OCI-LY7 (cell line): ENCODE results near the gene DYNC1I1.

Experiments used
- CTCF ChIP-seq: fragments of 200-600 bp; sonication (generic); conservative IDR thresholded peaks from 2 replicates; pipeline ENCODE4 v1.5.1; 2014; ENCODE audit warnings: mild to moderate bottlenecking, antibody characterized with exemption, low read length, moderate library complexity, mixed read lengths
- EZH2phosphoT487 ChIP-seq: fragments of 200-600 bp; sonication (generic); IDR thresholded peaks from 2 replicates; pipeline ENCODE4 v1.6.1; 2018; ENCODE audit warnings: low read depth, borderline replicate concordance, mild to moderate bottlenecking, mixed run types, antibody characterized with exemption, low read length, moderate library complexity, mixed read lengths

- TF ChIP-seq CTCF (no peak), EZH2phosphoT487 (no peak)
These were observed 45.7 kb downstream of the DYNC1I1 start for GRCh38 chr7:95817866-95818640.
